ENCODE data around the gene AMBP. TPM values are rescaled to one million over a fixed set of nuclear protein-coding genes. Genes with fewer than 3 reads are reported as not detected.

Gene AMBP
- total and polyA plus RNA-seq, 2 of the 13 experiments (the other 11 are each of a cell fraction or from before 2014, with no cell fraction given), result 1,510 to 2,580 TPM

DNA sequence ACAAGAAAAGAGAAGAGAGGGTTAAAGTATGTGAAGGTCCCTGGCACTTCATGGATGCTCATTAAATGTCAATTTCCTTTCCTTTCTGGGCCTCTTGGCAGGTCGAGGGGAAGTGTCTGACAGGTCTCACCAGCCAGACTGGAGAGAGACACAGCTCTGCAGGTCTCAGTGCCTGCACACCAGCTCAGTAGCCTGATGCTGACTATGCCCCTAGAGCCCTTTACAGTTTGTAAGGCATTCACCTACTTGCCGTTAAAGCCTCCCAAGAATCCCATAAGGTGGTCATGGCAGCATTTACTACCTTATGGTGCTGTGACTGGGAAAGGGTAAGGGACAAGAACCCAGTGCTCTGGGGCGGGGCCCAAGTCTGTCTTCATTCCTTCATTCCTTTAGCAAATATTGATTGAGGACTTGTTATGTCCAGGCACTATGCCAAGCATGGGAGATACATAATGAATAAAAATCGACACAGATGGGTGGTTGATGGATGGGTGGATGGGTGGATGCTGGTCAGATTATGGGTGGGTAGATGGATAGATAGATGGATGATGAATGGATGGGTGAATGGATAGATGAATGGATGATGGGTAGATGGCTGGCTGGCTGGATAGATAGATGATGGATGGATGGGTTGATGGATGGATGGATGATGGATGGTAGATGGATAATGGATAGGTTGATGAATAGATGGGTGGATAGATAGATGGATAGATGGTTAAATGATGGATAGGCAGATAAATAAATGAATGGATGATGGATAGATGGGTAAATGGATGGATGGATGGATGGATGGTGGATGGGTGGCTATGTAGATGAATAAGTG is 42.3 kb upstream of the AMBP start:
- Histone ChIP-seq H3K79me2 (ENCODE audit: insufficient read depth, low read length) (no peaks in the 10 kb centered on the region), H3K4me3 (replicated peaks in 1 of 3; ENCODE audit: insufficient read depth in 1 of 3, low read depth in 2 of 3, low read length in 3 of 3) (peak overlapping the region in 1 of 3 experiments; percentile 25; a peak in 1 of 6 replicates), H3K36me3 (replicated peaks in 1 of 2; ENCODE audit: control insufficient read depth in 1 of 2, insufficient read depth in 2 of 2, low read length in 2 of 2) (no peaks in the 10 kb centered on the region), H3K9me3 (ENCODE audit: low read length) (no peaks in the 10 kb centered on the region), H4K20me1 (ENCODE audit: insufficient read depth, low read length) (no peaks in the 10 kb centered on the region), H3K4me2 (ENCODE audit: low read depth, low read length) (peak overlapping the region; percentile 72), H3K27me3 (ENCODE audit: control insufficient read depth in 1 of 2, insufficient read depth in 2 of 2, low read length in 2 of 2) (no peaks in the 10 kb centered on the region), H3K27ac (ENCODE audit: extremely low read length, insufficient read depth, low read length) (peak overlapping the region; percentile 67), H3K9ac (ENCODE audit: insufficient read depth, low read depth, low read length) (no peak overlapping the region; the same call in 1 of the 2 replicates), H2AFZ (ENCODE audit: low read length) (no peak overlapping the region), H3K4me1 (ENCODE audit: insufficient read depth, low read length) (peaks cover 96% of the 10 kb centered on the region)
- in situ Hi-C loops (cut with HindIII; ENCODE audit: extremely low pct_ligation_motif_present, low pct_unique_long_range_greater_than_20kb), result no loop called here
- TF ChIP-seq ZNF260 (CRISPR knock-in tag; IDR thresholded peaks at IDR 0.05; ENCODE audit: borderline replicate concordance, low read depth), result no peak
- 0 out of 2 replicates have a peak, but pooled peaks have one; percentile 56 for TF ChIP-seq ZNF44 (CRISPR knock-in tag; IDR thresholded peaks at IDR 0.05)
- peak; percentile 58; the same call in 1 of the 2 replicates for TF ChIP-seq ZNF652 (CRISPR knock-in tag; IDR thresholded peaks at IDR 0.05; ENCODE audit: borderline replicate concordance, low read depth)
- TF ChIP-seq, protein P1, sequence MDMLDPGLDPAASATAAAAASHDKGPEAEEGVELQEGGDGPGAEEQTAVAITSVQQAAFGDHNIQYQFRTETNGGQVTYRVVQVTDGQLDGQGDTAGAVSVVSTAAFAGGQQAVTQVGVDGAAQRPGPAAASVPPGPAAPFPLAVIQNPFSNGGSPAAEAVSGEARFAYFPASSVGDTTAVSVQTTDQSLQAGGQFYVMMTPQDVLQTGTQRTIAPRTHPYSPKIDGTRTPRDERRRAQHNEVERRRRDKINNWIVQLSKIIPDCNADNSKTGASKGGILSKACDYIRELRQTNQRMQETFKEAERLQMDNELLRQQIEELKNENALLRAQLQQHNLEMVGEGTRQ (IDR thresholded peaks at IDR 0.05; ENCODE audit: low read depth, low read length), result no peak
- TF ChIP-seq, protein P1 (CRISPR knock-in tag; IDR thresholded peaks at IDR 0.05; ENCODE audit: borderline replicate concordance), result 0 out of 2 replicates have a peak, but pooled peaks have one; percentile 29
- DNase-seq (ENCODE audit: low spot score), result no peak
- intact Hi-C loops (cut with micrococcal nuclease; ENCODE audit: unreplicated experiment), result no loop called here
- WGBS (ENCODE audit: low lambda C conversion rate), result 32% methylated on average over 4 of the region's 4 CpGs
- no TSS peak for BruUV-seq (replicated peaks)
- FAIRE-seq, result no peak
- CTCF ChIA-PET (ENCODE audit: low intra/inter-chr PET ratio, low total read pairs), result no interaction called here
- POLR2A ChIA-PET, result interaction anchor here (1.0 to 5.6 kb wide), 11 partner anchors 7 to 56 kb away, joined by 4 to 107 read pairs (median 30); partner anchors contain the start of genes AMBP, COL27A1 and KIF12
- ATAC-seq, result no peak
